K562 (cell line): ENCODE measurements around the gene GRHPR. TPM values are rescaled to one million over a fixed set of nuclear protein-coding genes. Genes with fewer than 3 reads are reported as not detected.

ENCODE experiments used
- ATAC-seq: fragments of 200-7000 bp; cut with Tn5 transposase; 3 replicates; pipeline ENCODE4 v1.9.1; 2020; ENCODE audit warnings: moderate library complexity
- BruUV-seq: library from RNA; stranded (reverse); fragments of 400-500 nt; replicated peaks from 2 replicates; lab custom pipeline; 2021; lab: Mats Ljungman, UMichigan
- CTCF ChIA-PET: fragments of 300-600 bp; formaldehyde crosslinking; extraction: SDS; loops from one replicate; lab custom pipeline; 2021; ENCODE audit warnings: low intra/inter-chr PET ratio; lab: Yijun Ruan, JAX
- POLR2A ChIA-PET: fragments of 300-600, 350-650 bp; sonication (Branson Sonifier 250); formaldehyde crosslinking; extraction: SDS; loops from one replicate; lab custom pipeline; 2021; ENCODE audit warnings: antibody characterized with exemption, inconsistent platforms; lab: Yijun Ruan, JAX
- DNase-seq, 4 experiments: peaks; one replicate each; pipeline versions ENCODE4 v3.0.0 to v3.0.0-alpha.2; 2011 to 2018; ENCODE audit warnings: low spot score in 3 of 4, mixed read lengths in 3 of 4; ENCODE audit errors: extremely low read depth in 1 of 4
- FAIRE-seq: peaks from 2 replicates; lab custom pipeline; 2011; peaks lifted over from hg19 to GRCh38; lab: Jason Lieb, UNC
- H2AFZ ChIP-seq: 2 replicates; pipeline ENCODE4 v1.6.0; 2011; ENCODE audit warnings: low read depth, low read length, control low read depth, inconsistent platforms
- H3K27ac ChIP-seq: fragments of 200-600 bp; 3 replicates; pipeline ENCODE4 v1.8.0; 2011; ENCODE audit warnings: low read depth, mild to moderate bottlenecking, control low read depth, inconsistent platforms, low read length, moderate library complexity, mixed read lengths; ENCODE audit errors: extremely low read depth
- H3K27me3 ChIP-seq, 2 experiments: fragments of 300-600 bp in 1 of 2; 2 replicates in 1 of 2; 3 replicates in 1 of 2; pipeline versions ENCODE4 v1.6.0 to v1.8.0; 2011; ENCODE audit warnings: inconsistent platforms in 2 of 2, low read length in 2 of 2, mild to moderate bottlenecking in 1 of 2, mixed read lengths in 1 of 2, moderate library complexity in 1 of 2; ENCODE audit not compliant: control insufficient read depth in 2 of 2, insufficient read depth in 2 of 2
- H3K36me3 ChIP-seq: fragments of 300-600 bp; 3 replicates; pipeline ENCODE4 v1.8.0; 2011; ENCODE audit warnings: mild to moderate bottlenecking, low read length, inconsistent platforms; ENCODE audit not compliant: control insufficient read depth, insufficient read depth
- H3K4me1 ChIP-seq, 2 experiments: fragments of 200-600 bp in 1 of 2; replicated peaks in 1 of 2; 2 replicates in 1 of 2; 3 replicates in 1 of 2; pipeline versions ENCODE4 v1.5.1 to v1.8.0; 2011; ENCODE audit warnings: inconsistent platforms in 2 of 2, low read length in 2 of 2, mild to moderate bottlenecking in 1 of 2, mixed read lengths in 1 of 2, moderate library complexity in 1 of 2; ENCODE audit not compliant: control insufficient read depth in 2 of 2, insufficient read depth in 2 of 2
- H3K4me2 ChIP-seq: 2 replicates; pipeline ENCODE4 v1.6.1; 2011; ENCODE audit warnings: low read length, control low read depth, inconsistent platforms, mixed read lengths; ENCODE audit not compliant: insufficient read depth
- H3K4me3 ChIP-seq: fragments of 200-600 bp; sonication (generic), shearing (Covaris generic); 2 replicates; pipeline ENCODE4 v1.5.1; 2016; ENCODE audit warnings: control low read depth, inconsistent platforms
- H3K79me2 ChIP-seq: fragments of 200-600 bp; 3 replicates; pipeline ENCODE4 v1.8.0; 2011; ENCODE audit warnings: low read length, inconsistent platforms; ENCODE audit not compliant: control insufficient read depth, insufficient read depth
- H3K9ac ChIP-seq, 2 experiments: 2 replicates each; pipeline versions ENCODE4 v1.6.0 to v1.6.1; 2011; ENCODE audit warnings: low read depth in 2 of 2, low read length in 2 of 2, control low read depth in 1 of 2, inconsistent platforms in 1 of 2, mild to moderate bottlenecking in 1 of 2, mixed read lengths in 1 of 2; ENCODE audit not compliant: insufficient read depth in 1 of 2
- H3K9me1 ChIP-seq: one replicate; pipeline ENCODE4 v1.6.0; 2011; ENCODE audit warnings: inconsistent platforms, mild to moderate bottlenecking, low read length, moderate library complexity; ENCODE audit not compliant: control insufficient read depth, insufficient read depth
- H3K9me3 ChIP-seq: replicated peaks from 2 replicates; pipeline ENCODE4 v1.5.1; 2011; ENCODE audit warnings: low read depth, low read length, inconsistent platforms; ENCODE audit not compliant: control insufficient read depth, insufficient read depth
- H4K20me1 ChIP-seq: replicated peaks from 2 replicates; pipeline ENCODE4 v1.6.1; 2011; ENCODE audit warnings: low read length, inconsistent platforms, mixed read lengths; ENCODE audit not compliant: control insufficient read depth, insufficient read depth
- C11orf30 ChIP-seq: fragments of 450-650 bp; IDR thresholded peaks from 2 replicates; pipeline ENCODE4 v1.6.1; 2016; ENCODE audit warnings: low read depth, mild to moderate bottlenecking
- DPF2 ChIP-seq: fragments of 450-650 bp; IDR thresholded peaks from 2 replicates; pipeline ENCODE4 v1.6.1; 2016
- EP300 ChIP-seq: IDR thresholded peaks from 2 replicates; pipeline ENCODE4 v1.6.1; 2012; ENCODE audit warnings: low read length, improper control_type of control experiment
- FOSL1 ChIP-seq: fragments of 200-800 bp; sonication (Bioruptor generic); conservative IDR thresholded peaks from 2 replicates; pipeline ENCODE4 v1.6.1; 2016; ENCODE audit warnings: missing genetic modification characterization, missing compliant biosample characterization
- HDAC3 ChIP-seq: fragments of 450-650 bp; IDR thresholded peaks from 2 replicates; pipeline ENCODE4 v1.6.1; 2018; ENCODE audit warnings: borderline replicate concordance, mild to moderate bottlenecking, moderate library complexity; ENCODE audit not compliant: partially characterized antibody
- MAFG ChIP-seq: fragments of 450-650 bp; conservative IDR thresholded peaks from 2 replicates; pipeline ENCODE4 v1.6.1; 2016; ENCODE audit warnings: missing genetic modification characterization, missing compliant biosample characterization
- MAX ChIP-seq: sonication (generic); formaldehyde crosslinking; IDR thresholded peaks from 2 replicates; pipeline ENCODE4 v1.9.0; 2022; ENCODE audit warnings: mild to moderate bottlenecking, missing genetic modification reagents
- MCM5 ChIP-seq: fragments of 450-650 bp; IDR thresholded peaks from 2 replicates; pipeline ENCODE4 v1.6.1; 2016; ENCODE audit warnings: low read depth
- PHF8 ChIP-seq: fragments of 200-600 bp; sonication (generic); IDR thresholded peaks from 2 replicates; pipeline ENCODE4 v1.6.1; 2012; ENCODE audit warnings: mixed run types, mild to moderate bottlenecking, inconsistent platforms, low read length, moderate library complexity, borderline replicate concordance
- PRDM10 ChIP-seq: fragments of 450-650 bp; IDR thresholded peaks from 2 replicates; pipeline ENCODE4 v1.6.1; 2018; ENCODE audit not compliant: partially characterized antibody
- SNAPC5 ChIP-seq: fragments of 250-450 bp; sonication (Bioruptor Pico); IDR thresholded peaks from 2 replicates; pipeline ENCODE4 v1.8.0; 2021; ENCODE audit warnings: moderate library complexity, mild to moderate bottlenecking, inconsistent platforms
- SRF ChIP-seq, 2 experiments: fragments of 250-450, 450-650 bp in 1 of 2; sonication (Bioruptor Pico) in 1 of 2; sonication (generic) in 1 of 2; formaldehyde crosslinking; IDR thresholded peaks; 2 replicates each; pipeline versions ENCODE4 v1.5.0 to v1.5.1; 2020 to 2022; ENCODE audit warnings: mild to moderate bottlenecking in 1 of 2, missing genetic modification reagents in 1 of 2
- WGBS: fragments of 100-300 bp; shearing (Covaris generic); methylation state at CpG from one replicate; pipeline ENCODE4 v1.1.6; 2016; ENCODE audit warnings: low coverage, mixed read lengths; ENCODE audit not compliant: insufficient coverage; ENCODE audit errors: missing lambda C conversion rate; 5-methylcytosine and 5-hydroxymethylcytosine counted together
- in situ Hi-C: fragments of 300-500 bp; cut with MboI; formaldehyde crosslinking; loops from 4 replicates; pipeline ENCODE4 v1.15.0; 2018; ENCODE audit warnings: inconsistent platforms, mixed read lengths
- intact Hi-C: fragments of 100-400 bp; cut with micrococcal nuclease; formaldehyde crosslinking; loops from 2 replicates; pipeline ENCODE4 v1.14.2; 2022
- polyA plus RNA-seq, 8 experiments: library from polyadenylated mRNA; depleted of rRNA in 4 of 8; stranded (reverse) in 5 of 8; unstranded in 3 of 8; fragments of >200 nt; fragmentation: Nextera tagmentation in 2 of 8; fragmentation: Illumina TruSeq in 1 of 8; extraction: Ambion mirVana in 2 of 8; extraction: Trizol in 1 of 8; gene quantifications; 2 replicates each; pipeline versions ENCODE4 v1.2.1 to v1.2.3, GENCODE V29; 2011 to 2014; ENCODE audit warnings: inconsistent platforms in 1 of 8, missing spikeins in 1 of 8
- total RNA-seq, 7 experiments: library from RNA; depleted of rRNA in 6 of 7; stranded (reverse); fragments of >200 nt in 6 of 7; fragmentation: Illumina TruSeq in 2 of 7; extraction: Trizol in 2 of 7; gene quantifications; 2 replicates each; pipeline versions ENCODE4 v1.2.1 to v1.2.3, GENCODE V29; 2011 to 2021; ENCODE audit warnings: low replicate concordance in 1 of 7

Gene GRHPR
- total and polyA plus RNA-seq, 9 of the 15 experiments (the other 6 are each of a cell fraction or from before 2014, with no cell fraction given) = 38.9 to 144 (median 120) TPM

GRCh38 chr9:37424204-37424685, 1.7 kb downstream of the GRHPR start:
- POLR2A ChIA-PET = interaction anchor here (0.6 to 2.2 kb wide), 7 partner anchors 12 to 429 kb away, joined by 3 to 9 read pairs (median 3); no protein-coding TSS in a partner anchor
- BruUV-seq = no TSS peak

More at GRCh38 chr9:37424204-37424685, 1.7 kb downstream of the GRHPR start:
- peak overlapping the region; percentile 88 to 97 for H3K9ac ChIP-seq
- no peak for FAIRE-seq
- H3K36me3 ChIP-seq = peaks cover 58% of the 10 kb centered on the region
- CTCF ChIA-PET = no interaction called here
- H3K4me1 ChIP-seq = peaks cover 15 to 33% of the 10 kb centered on the region in 2 experiments
- H3K27me3 ChIP-seq = no peaks in the 10 kb centered on the region
- no peaks in the 10 kb centered on the region; the same call in 1 of the 2 replicates for H4K20me1 ChIP-seq
- intact Hi-C loops = no loop called here
- H3K9me1 ChIP-seq = no peaks in the 10 kb centered on the region
- no peak for DNase-seq
- WGBS = 53% methylated on average over 8 of the region's 8 CpGs
- H3K27ac ChIP-seq = no peak overlapping the region; the same call in 2 of the 3 replicates
- TF ChIP-seq SNAPC5 (CRISPR knock-in tag) (no peak), MCM5 (no peak), SRF (CRISPR knock-in tag; IDR thresholded peaks at IDR 0.05) (no peak), HDAC3 (no peak), C11orf30 (peak; percentile 14; the same call in 1 of the 2 replicates), FOSL1 (tag) (no peak), DPF2 (no peak), MAX (0 out of 2 replicates have a peak, but pooled peaks have one; percentile 20), EP300 (no peak), MAFG (tag) (no peak), PRDM10 (no peak), PHF8 (no peak)
- ATAC-seq = no peak
- no peaks in the 10 kb centered on the region for H3K9me3 ChIP-seq
- H3K79me2 ChIP-seq = peaks cover 39% of the 10 kb centered on the region
- H3K4me2 ChIP-seq = peak overlapping the region; percentile 91
- in situ Hi-C loops = no loop called here
- peak overlapping the region; percentile 90; the same call in 1 of the 2 replicates for H3K4me3 ChIP-seq
- H2AFZ ChIP-seq = no peak overlapping the region
